Omental fat pad (tissue), 4 donors: Measurements from ENCODE around the gene SORCS2. TPM values are rescaled to one million over a fixed set of nuclear protein-coding genes. Genes with fewer than 3 reads are reported as not detected.

Source experiments
- ATAC-seq: fragments of 150-250 bp; one replicate; pipeline ENCODE4 v1.9.1; 2016; ENCODE audit warnings: mild to moderate bottlenecking, moderate library complexity; ENCODE audit not compliant: low FRiP score
- DNase-seq: peaks from one replicate; pipeline ENCODE4 v3.0.0-alpha.2; 2019; ENCODE audit warnings: low spot score
- total RNA-seq, 4 donors: library from RNA; depleted of rRNA; stranded (reverse); fragments of >200 nt; gene quantifications; one replicate each; pipeline ENCODE4 v1.1.0, GENCODE V29; 2016
- TF ChIP-seq, protein P1 (sequence below), 3 donors: fragments of 450-650 bp; IDR thresholded peaks; one replicate each; pipeline ENCODE4 v1.5.1; 2016 to 2017; ENCODE audit warnings: antibody characterized with exemption in 3 of 3, mild to moderate bottlenecking in 3 of 3, moderate library complexity in 2 of 3

SORCS2 gene
- total RNA-seq, 4 donors from 2014 or later = 0.63 to 4.6 (median 1.2) TPM

DNA sequence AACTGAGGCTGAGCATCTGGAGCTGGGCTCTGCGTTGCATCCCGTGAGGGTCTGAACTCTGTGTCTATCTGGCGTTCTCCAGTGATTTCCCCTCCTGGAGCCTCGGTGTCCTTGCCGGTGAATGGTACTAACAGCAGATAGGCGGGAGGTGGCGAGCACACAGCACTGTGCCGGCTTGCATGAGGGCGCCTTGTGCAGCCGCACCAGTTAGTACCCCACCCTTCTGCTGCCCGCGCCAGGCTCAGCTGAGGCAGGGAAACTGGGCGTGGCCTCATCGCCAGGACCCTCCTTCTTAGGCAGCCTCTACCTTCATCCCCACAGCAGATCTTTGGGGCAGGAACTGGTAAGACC is 42.7 kb downstream of the SORCS2 start:
- ATAC-seq = no peak
- TF ChIP-seq, protein P1, sequence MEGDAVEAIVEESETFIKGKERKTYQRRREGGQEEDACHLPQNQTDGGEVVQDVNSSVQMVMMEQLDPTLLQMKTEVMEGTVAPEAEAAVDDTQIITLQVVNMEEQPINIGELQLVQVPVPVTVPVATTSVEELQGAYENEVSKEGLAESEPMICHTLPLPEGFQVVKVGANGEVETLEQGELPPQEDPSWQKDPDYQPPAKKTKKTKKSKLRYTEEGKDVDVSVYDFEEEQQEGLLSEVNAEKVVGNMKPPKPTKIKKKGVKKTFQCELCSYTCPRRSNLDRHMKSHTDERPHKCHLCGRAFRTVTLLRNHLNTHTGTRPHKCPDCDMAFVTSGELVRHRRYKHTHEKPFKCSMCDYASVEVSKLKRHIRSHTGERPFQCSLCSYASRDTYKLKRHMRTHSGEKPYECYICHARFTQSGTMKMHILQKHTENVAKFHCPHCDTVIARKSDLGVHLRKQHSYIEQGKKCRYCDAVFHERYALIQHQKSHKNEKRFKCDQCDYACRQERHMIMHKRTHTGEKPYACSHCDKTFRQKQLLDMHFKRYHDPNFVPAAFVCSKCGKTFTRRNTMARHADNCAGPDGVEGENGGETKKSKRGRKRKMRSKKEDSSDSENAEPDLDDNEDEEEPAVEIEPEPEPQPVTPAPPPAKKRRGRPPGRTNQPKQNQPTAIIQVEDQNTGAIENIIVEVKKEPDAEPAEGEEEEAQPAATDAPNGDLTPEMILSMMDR (IDR thresholded peaks at IDR 0.05) = no peak
- DNase-seq = no peak

DNA sequence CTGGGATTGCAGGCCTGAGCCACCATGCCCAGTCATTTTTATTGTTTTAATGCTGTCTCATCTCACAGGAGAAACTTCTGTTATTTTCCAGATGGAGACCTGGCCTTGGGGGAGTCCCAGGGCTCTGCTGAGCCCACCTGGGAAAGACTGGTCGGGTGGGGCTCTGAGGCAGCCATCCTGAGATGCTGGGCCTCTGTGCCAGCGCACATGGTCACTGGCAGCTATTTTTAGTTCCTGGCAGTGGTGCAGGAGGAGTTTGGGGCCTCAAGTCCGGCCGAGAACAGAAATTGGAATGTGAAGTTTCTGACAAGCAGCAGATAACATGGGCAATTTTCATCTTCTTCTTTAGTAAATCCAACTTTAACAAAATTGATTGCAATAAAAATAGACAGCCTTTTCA is 44.5 kb downstream of the SORCS2 start:
- DNase-seq (no peak), ATAC-seq (no peak)
- TF ChIP-seq, protein P1 (IDR thresholded peaks at IDR 0.05) = no peak

DNA sequence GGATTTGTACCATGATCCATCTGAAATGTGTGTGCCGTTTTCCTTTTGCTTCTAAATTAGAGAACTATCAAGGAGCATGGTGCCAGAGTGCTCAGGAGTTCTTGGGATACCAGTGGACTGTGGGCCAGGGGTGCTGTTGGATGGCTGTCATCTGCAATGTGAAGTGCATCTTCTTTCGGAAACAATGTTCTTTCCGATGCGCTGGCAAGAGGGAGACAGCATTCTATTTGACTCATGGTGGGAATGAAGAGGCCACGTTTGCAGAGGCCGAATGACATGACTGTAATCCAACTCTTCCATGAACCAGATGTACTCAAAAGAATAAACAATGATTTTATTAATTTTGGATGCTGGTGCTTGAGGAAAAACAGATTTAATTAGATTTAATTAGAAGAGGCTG is 45.5 kb downstream of the SORCS2 start:
- ATAC-seq (no peak), DNase-seq (no peak)
- TF ChIP-seq, protein P1 (IDR thresholded peaks at IDR 0.05) = no peak

DNA sequence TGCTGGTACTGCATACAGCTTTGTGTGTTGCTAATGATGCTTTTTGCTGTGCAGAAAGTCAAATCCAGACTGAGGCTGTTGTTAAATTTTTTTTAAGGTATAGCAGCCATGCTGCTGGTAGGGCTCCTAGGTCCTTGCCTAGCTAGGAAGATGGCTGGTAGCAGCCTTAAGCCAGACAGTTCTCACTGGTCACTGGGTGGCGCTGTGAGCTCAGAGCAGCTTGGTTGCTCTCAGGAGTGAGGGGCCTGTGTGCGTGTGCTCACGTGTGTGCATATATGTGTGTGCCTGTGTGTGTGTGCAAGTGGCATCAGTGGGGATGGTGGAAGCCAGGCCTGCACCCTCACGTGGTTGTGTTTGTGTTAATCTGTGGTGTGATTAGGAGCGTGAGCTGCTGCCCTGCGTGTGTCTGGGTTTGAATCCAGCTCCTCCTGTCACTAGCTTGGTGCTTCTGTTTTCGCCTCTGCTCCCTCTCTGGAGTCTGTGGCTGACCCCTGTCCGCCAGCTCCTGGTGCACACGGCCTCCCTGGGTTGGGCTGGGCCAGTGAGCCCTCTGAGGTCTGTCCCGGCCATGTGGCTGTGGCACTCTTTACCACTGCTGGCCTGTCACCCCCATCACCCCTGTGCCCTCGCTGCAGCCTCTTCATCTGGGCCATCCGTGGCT is 46.1 kb downstream of the SORCS2 start:
- DNase-seq (no peak), ATAC-seq (no peak)
- TF ChIP-seq, protein P1 (IDR thresholded peaks at IDR 0.05) = no peak

DNA sequence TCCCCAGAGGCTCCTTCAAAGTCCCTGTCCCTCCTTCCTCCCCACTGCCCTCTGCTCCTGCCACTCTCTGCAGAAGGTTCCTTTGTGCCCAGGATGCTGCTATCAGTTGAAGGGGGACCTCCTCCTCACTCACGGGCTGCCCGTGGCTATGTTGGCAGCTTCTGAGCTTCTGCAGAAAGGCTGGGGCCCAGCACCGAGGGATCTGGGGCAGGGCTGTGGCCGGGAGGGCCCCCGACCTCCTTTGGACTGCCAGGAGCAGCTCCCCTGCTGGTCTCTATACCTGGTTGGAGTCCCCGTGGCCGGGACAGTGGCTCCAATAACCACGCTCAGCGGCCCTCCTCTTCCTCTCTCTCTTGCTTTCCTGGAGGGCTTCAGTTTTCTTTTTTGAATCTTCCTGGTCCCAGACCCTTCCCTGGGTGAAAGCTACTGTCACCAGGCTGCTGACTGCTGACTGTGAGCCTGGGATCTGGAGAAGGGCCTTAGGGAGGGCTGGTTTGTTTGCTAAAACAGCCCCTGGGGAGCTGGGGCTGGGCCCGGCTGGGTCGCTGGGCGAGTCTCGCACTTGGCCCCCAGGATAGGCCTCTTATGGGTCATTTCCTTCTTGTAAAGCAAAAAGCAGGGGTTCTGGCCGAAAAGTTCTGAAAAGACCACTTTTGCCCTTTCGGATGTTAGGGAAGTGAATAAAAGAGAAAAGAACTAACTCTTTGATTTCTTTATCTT is 46.9 kb downstream of the SORCS2 start:
- DNase-seq = no peak
- TF ChIP-seq, protein P1 (IDR thresholded peaks at IDR 0.05) = no peak
- ATAC-seq = no peak

DNA sequence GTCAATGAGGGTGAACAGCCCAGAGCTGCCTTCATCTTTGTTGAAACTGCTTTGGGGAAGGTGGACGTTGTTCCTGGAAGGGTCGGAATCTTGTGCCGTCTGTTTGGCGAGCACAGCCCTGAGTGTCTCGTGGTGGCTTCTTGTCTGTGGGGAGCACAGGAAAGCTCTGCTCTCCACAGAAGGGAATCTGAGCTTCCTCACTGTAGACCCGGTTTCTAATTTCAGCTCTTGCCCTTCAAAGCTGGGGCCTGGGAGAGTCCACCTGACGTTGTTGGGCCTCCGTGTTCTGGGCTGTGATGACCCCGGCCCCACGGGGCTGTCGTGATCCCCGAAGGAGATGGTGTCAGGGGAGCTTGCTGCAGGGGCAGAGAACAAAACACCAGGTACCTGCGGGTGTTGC is 47.5 kb downstream of the SORCS2 start:
- DNase-seq = no peak
- ATAC-seq = no peak
- TF ChIP-seq, protein P1 (IDR thresholded peaks at IDR 0.05) = no peak

DNA sequence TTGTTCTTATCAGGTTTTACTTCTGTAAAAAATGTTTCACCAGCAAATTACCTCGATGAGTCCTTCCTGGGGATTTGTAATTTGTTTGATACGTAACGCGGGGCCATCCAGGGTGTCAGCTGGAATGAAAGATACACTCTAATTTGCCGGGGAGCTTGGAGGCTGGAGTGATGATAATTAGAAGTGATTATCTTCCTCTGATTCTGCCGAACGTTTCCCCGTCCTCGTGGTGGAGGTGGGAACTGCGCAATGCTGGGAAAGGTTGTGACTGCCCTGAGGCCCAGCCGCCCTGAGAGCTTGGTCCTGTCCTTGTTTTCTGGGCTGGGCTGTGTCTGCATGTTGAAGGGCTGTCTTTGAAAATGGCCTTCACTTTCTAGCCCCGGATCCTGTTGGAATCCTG is 48.0 kb downstream of the SORCS2 start:
- no peak for DNase-seq
- ATAC-seq = no peak
- TF ChIP-seq, protein P1 (IDR thresholded peaks at IDR 0.05) = no peak
